T-cell (primary cell): Measurements from ENCODE around the gene LDAF1. TPM values are rescaled to one million over a fixed set of nuclear protein-coding genes. Genes with fewer than 3 reads are reported as not detected.
"Not testable (repeated sequence)": the region's sequence is repeated elsewhere in the genome, so short reads cannot be mapped to it uniquely, and the experiment has no call there.

Source experiments
- ATAC-seq, 4 experiments: fragments of 200-7000 bp in 3 of 4; fragments of 150-1000 bp in 1 of 4; cut with Tn5 transposase; replicated peaks in 1 of 4; 1 replicate in 3 of 4; 2 replicates in 1 of 4; pipeline ENCODE4 v1.10.0; 2021; ENCODE audit warnings: moderate library complexity in 3 of 4, mild to moderate bottlenecking in 2 of 4, moderate number of reproducible peaks in 1 of 4
- CTCF ChIA-PET, 2 donors: fragments of 300-600 bp; sonication (Branson Sonifier 250); formaldehyde crosslinking; loops; one replicate each; lab custom pipeline; 2022; ENCODE audit warnings: antibody characterized with exemption in 2 of 2; lab: Charles Lee
- POLR2A ChIA-PET, 2 donors: fragments of 300-600 bp; sonication (Branson Sonifier 250); formaldehyde crosslinking; loops; one replicate each; lab custom pipeline; 2022; ENCODE audit warnings: antibody characterized with exemption in 2 of 2; lab: Charles Lee
- DNase-seq, 35 experiments: peaks; one replicate each; pipeline versions ENCODE4 v3.0.0 to v3.0.0-alpha.2; 2013 to 2023
- H3K27ac ChIP-seq: one replicate; pipeline ENCODE4 v1.5.1; 2013; ENCODE audit warnings: low read length
- H3K27me3 ChIP-seq, 2 experiments: replicated peaks in 1 of 2; 1 replicate in 1 of 2; 2 replicates in 1 of 2; pipeline versions ENCODE4 v1.6.1 to v1.7.0; 2013; ENCODE audit warnings: low read length in 1 of 2, mixed read lengths in 1 of 2; ENCODE audit not compliant: control insufficient read depth in 2 of 2, insufficient read depth in 2 of 2; ENCODE audit errors: extremely low read depth in 1 of 2
- H3K36me3 ChIP-seq, 2 donors: 1 replicate in 1 of 2; 2 replicates in 1 of 2; pipeline versions ENCODE4 v1.6.1 to v1.7.0; 2013; ENCODE audit warnings: low read length in 1 of 2; ENCODE audit not compliant: control insufficient read depth in 2 of 2, insufficient read depth in 1 of 2; ENCODE audit errors: extremely low read depth in 1 of 2
- H3K4me1 ChIP-seq, 2 experiments: 1 replicate in 1 of 2; 2 replicates in 1 of 2; pipeline versions ENCODE4 v1.6.1 to v1.7.0; 2013; ENCODE audit warnings: low read length in 2 of 2, mixed read lengths in 1 of 2; ENCODE audit not compliant: insufficient read depth in 2 of 2, control insufficient read depth in 1 of 2; ENCODE audit errors: extremely low read depth in 1 of 2
- H3K4me3 ChIP-seq, 2 donors: 1 replicate in 1 of 2; 2 replicates in 1 of 2; pipeline versions ENCODE4 v1.5.1 to v1.7.0; 2013; ENCODE audit warnings: mild to moderate bottlenecking in 2 of 2, low read length in 1 of 2, moderate library complexity in 1 of 2; ENCODE audit not compliant: control insufficient read depth in 1 of 2; ENCODE audit errors: extremely low read depth in 1 of 2
- H3K9me3 ChIP-seq: 2 replicates; pipeline ENCODE4 v1.7.0; 2013
- H3K27ac Mint-ChIP-seq, 2 donors: one replicate each; pipeline ENCODE4 v1.8.0; 2020 to 2021; ENCODE audit warnings: mild to moderate bottlenecking in 2 of 2, mixed read lengths in 2 of 2
- H3K27me3 Mint-ChIP-seq, 2 donors: one replicate each; pipeline ENCODE4 v1.8.0; 2021 to 2022; ENCODE audit warnings: mixed read lengths in 2 of 2
- H3K36me3 Mint-ChIP-seq: one replicate; pipeline ENCODE4 v1.8.0; 2021; ENCODE audit warnings: mixed read lengths
- H3K4me1 Mint-ChIP-seq, 3 donors: one replicate each; pipeline ENCODE4 v1.8.0; 2020 to 2022; ENCODE audit warnings: mixed read lengths in 3 of 3, mild to moderate bottlenecking in 1 of 3
- H3K4me3 Mint-ChIP-seq, 3 donors: one replicate each; pipeline ENCODE4 v1.8.0; 2020 to 2022; ENCODE audit warnings: mild to moderate bottlenecking in 3 of 3, mixed read lengths in 3 of 3, moderate library complexity in 3 of 3
- H3K9me3 Mint-ChIP-seq, 3 donors: one replicate each; pipeline ENCODE4 v1.8.0; 2020 to 2022; ENCODE audit warnings: mixed read lengths in 3 of 3
- WGBS: methylation state at CpG from one replicate; pipeline ENCODE4 v1.1.5; 2013; ENCODE audit warnings: missing lambda C conversion rate; ENCODE audit not compliant: insufficient coverage; 5-methylcytosine and 5-hydroxymethylcytosine counted together
- total RNA-seq, 35 experiments: library from RNA in 6 of 35; stranded (reverse) in 6 of 35; fragments of 120-200 nt in 1 of 35; gene quantifications; one replicate each; pipeline versions ENCODE4 v1.2.1 to v1.2.4 and lab custom pipeline; 2013 to 2026

Gene LDAF1
- total RNA-seq: 10 to 100 TPM; 11.0 to 15.2 (median 12.7) TPM
- 16.1 TPM for total RNA-seq (2013)
- total RNA-seq (lab: John Stamatoyannopoulos, UW): 2.5 to 21.2 (median 11.6) reads per million in 29 experiments

DNA sequence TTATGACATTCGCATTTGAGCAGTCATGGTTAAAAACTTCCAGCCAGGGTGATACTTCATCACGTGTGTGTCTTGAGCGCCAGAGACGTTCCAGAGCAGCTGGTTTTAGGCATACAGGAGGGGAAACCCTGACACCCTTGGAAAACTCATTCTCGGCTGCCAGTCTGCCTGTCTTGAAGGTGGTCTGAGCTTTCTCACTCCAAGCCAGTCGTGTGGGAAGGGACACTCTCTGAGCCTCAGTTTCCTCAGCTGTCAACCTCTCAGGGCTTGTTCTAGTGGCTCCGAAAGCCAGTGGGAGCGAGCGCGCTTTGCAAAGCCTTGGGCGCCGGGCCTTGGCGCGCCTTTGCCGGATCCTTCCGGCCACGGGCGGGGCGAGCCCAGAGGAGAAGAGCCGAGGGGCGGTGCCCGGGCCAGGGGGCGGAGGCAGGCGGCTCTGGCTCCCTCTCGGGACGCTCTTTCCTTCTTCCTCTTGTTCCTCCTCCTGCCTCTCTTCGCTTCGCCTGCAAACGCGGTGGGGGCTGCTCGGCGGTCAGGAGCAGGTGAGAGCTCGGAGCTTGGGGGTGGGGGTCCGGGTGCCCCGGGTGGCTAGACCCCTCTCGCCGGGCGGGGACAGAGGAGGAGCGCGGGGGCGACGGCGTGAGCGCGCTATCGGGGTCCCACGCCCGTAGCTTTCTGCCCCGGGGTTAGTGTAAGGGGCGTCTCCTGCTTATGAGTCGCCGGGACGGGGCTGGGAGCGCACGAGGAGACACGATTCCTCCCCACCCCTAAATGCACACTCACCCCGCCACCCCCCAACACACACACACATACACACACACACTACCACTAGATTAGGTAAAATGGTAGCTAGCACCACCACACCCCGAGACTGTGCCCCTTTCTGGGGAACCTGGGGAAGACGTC, at the start of gene LDAF1:
TSS of gene LDAF1 (plus strand) at position 467 of the 903 bp plus-strand sequence. CDS start 2,509 bp downstream, outside the sequence.
- DNase-seq: peak; percentile 51 to 84 (median 72)
- Mint-ChIP-seq H3K27me3 (no peaks in the 10 kb centered on the region), H3K27ac (peak within 1 kb of the TSS; percentile 63 to 86), H3K9me3 (no peaks in the 10 kb centered on the region), H3K4me1 (peaks cover 29 to 41% (median 29%) of the 10 kb centered on the region in 3 donors), H3K36me3 (peaks cover 16% of the 10 kb centered on the region), H3K4me3 (peak within 1 kb of the TSS; percentile 88 to 93 (median 92))
- Histone ChIP-seq H3K4me3 (peak within 1 kb of the TSS; percentile 65 to 84), H3K36me3 (peaks cover 4% of the 10 kb centered on the region in 2 donors), H3K27ac (peak within 1 kb of the TSS; percentile 16), H3K4me1 (peaks cover 5 to 20% of the 10 kb centered on the region in 2 experiments), H3K9me3 (no peaks in the 10 kb centered on the region), H3K27me3 (no peaks in the 10 kb centered on the region)
- peak; percentile 99 for ATAC-seq
- ChIA-PET CTCF (interaction anchor here (0.6 to 0.7 kb wide), 3 partner anchors 27 to 131 kb away, joined by 3 to 5 read pairs (median 5); no protein-coding TSS in a partner anchor), POLR2A (no interaction called here)
- WGBS: 2% methylated on average over 32 of the region's 59 CpGs

DNA sequence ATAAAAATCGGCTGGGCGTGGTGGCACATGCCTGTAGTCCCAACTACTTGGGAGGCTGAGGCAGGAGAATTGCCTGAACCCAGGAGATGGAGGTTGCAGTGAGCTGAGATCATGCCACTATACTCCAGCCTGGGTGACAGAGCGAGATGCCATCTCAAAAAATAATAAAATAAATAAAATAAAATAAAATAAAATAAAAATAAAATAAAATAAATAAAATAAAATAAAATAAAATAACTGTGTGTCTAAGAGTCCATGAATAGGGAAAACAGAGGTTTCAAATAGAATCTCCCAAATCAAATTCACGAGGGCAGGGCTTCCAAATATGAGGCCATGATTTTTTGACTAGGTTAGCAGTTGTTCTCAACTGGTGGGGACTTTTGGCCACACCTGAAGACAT, 42.9 kb upstream of the LDAF1 start:
- H3K27me3 Mint-ChIP-seq, H3K9me3 Mint-ChIP-seq, H3K27ac Mint-ChIP-seq, POLR2A ChIA-PET, DNase-seq, ATAC-seq, CTCF ChIA-PET, H3K36me3 ChIP-seq, H3K27ac ChIP-seq, H3K27me3 ChIP-seq, H3K4me3 ChIP-seq, H3K4me1 ChIP-seq, H3K36me3 Mint-ChIP-seq, H3K9me3 ChIP-seq: not testable (repeated sequence)
- Mint-ChIP-seq H3K4me3 (peak overlapping the region in 1 of 3 donors; percentile 3), H3K4me1 (peaks cover 16 to 22% (median 19%) of the 10 kb centered on the region in 3 donors)
- WGBS: no CpG with 5 or more reads among the region's 4 CpGs

DNA sequence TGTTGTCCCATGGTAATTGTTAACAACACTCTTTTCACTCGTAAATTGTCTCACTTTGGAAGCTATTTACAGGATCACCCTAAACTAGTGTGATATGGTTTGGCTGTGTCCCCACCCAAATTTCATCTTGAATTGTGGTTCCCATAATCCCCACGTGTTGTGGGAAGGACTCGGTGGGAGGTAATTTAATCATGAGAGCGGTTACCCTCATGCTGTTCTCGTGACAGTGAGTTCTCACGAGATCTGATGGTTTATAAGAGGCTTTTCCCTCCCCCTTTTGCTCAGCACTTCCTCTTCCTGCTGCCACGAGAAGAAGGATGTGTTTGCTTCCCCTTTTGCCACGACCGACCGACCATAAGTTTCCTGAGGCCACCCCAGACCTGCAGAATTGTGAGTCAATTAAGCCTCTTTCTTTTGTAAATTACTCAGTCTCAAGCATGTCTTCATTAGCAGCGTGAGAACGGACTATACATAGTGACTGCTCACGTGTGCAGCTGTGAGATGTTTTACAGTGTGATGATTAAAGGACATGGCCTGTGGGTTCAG, 42.3 kb upstream of the LDAF1 start:
- Histone ChIP-seq H3K36me3 (no peaks in the 10 kb centered on the region), H3K27me3 (no peaks in the 10 kb centered on the region), H3K9me3 (no peaks in the 10 kb centered on the region), H3K27ac (no peak overlapping the region), H3K4me3 (peak overlapping the region; percentile 15 to 32), H3K4me1 (no peaks in the 10 kb centered on the region)
- CTCF ChIA-PET: interaction anchor here in 1 of 2 donors (0.6 kb wide), 1 partner anchor 1517 kb away, joined by 4 read pairs; no protein-coding TSS in a partner anchor
- Mint-ChIP-seq H3K4me1 (peaks cover 16 to 22% (median 19%) of the 10 kb centered on the region in 3 donors), H3K27me3 (peaks cover 0 to 4% of the 10 kb centered on the region in 2 donors), H3K9me3 (peaks cover 0 to 3% (median 0%) of the 10 kb centered on the region in 3 donors), H3K4me3 (peak overlapping the region; percentile 79 to 80 (median 80)), H3K36me3 (peaks cover 6% of the 10 kb centered on the region), H3K27ac (peak overlapping the region; percentile 67 to 75)
- 4% methylated on average over 4 of the region's 13 CpGs for WGBS
- ATAC-seq (peak in 1 of 4 experiments; percentile 46), DNase-seq (peak in 6 of 35 experiments; percentile 1 to 14 (median 3))
- POLR2A ChIA-PET: no interaction called here

- Mint-ChIP-seq H3K27ac (no peak overlapping the region), H3K4me1 (peaks cover 16 to 22% (median 19%) of the 10 kb centered on the region in 3 donors), H3K27me3 (peaks cover 0 to 4% of the 10 kb centered on the region in 2 donors), H3K9me3 (peaks cover 0 to 3% (median 0%) of the 10 kb centered on the region in 3 donors), H3K36me3 (peaks cover 6% of the 10 kb centered on the region), H3K4me3 (peak overlapping the region in 1 of 3 donors; percentile 0)
- H3K9me3 ChIP-seq: no peaks in the 10 kb centered on the region
- CTCF ChIA-PET: no interaction called here
- no peak overlapping the region for H3K27ac ChIP-seq
- DNase-seq: no peak
- H3K4me3 ChIP-seq: no peak overlapping the region
- no CpG with 5 or more reads among the region's 4 CpGs for WGBS
- no peaks in the 10 kb centered on the region for H3K36me3 ChIP-seq
- no peak for ATAC-seq
- H3K27me3 ChIP-seq: no peaks in the 10 kb centered on the region
- POLR2A ChIA-PET: no interaction called here
- no peaks in the 10 kb centered on the region for H3K4me1 ChIP-seq
Observed at GRCh38 chr16:21117567-21117966, 40.9 kb upstream of the LDAF1 start.

DNA sequence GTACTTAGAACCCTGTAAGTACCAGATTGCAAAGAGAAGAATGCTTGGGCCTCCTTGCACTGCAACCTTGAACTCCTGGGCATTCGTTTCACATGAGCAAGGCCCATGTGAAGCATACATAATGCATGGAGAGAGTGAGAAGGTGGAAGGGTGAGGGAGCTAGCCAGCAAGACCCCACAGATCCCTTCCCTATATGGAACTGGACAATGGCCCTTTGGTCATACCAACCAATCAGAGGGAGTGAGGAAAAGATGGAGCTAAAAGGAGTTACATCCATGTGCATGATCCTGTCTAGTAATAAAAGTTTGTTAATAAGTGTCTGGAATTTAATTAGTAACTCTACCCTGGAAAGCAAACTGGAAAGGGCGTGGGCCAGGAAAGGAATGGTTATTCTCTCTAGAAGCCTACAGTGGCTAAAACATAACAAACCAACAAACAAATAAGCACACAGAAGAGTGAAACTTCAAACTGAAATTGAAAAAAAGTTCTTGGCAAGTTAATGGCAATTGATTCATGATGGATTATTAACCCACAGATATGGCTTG, 37.4 kb upstream of the LDAF1 start:
- Histone ChIP-seq H3K36me3 (no peaks in the 10 kb centered on the region), H3K27me3 (no peaks in the 10 kb centered on the region), H3K9me3 (no peaks in the 10 kb centered on the region), H3K4me1 (no peaks in the 10 kb centered on the region), H3K27ac (no peak overlapping the region), H3K4me3 (no peak overlapping the region)
- ATAC-seq (no peak), DNase-seq (no peak)
- Mint-ChIP-seq H3K27ac (no peak overlapping the region), H3K4me3 (no peak overlapping the region), H3K9me3 (peaks cover 0 to 3% (median 0%) of the 10 kb centered on the region in 3 donors), H3K4me1 (peaks cover 14 to 22% (median 19%) of the 10 kb centered on the region in 3 donors), H3K27me3 (peaks cover 0 to 4% of the 10 kb centered on the region in 2 donors), H3K36me3 (peaks cover 6% of the 10 kb centered on the region)
- ChIA-PET POLR2A (no interaction called here), CTCF (interaction anchor here (0.5 to 1.2 kb wide), 3 partner anchors 46 to 246 kb away, joined by 3 to 6 read pairs (median 3); no protein-coding TSS in a partner anchor)
- 86% methylated on average over 1 of the region's 2 CpGs for WGBS

DNA sequence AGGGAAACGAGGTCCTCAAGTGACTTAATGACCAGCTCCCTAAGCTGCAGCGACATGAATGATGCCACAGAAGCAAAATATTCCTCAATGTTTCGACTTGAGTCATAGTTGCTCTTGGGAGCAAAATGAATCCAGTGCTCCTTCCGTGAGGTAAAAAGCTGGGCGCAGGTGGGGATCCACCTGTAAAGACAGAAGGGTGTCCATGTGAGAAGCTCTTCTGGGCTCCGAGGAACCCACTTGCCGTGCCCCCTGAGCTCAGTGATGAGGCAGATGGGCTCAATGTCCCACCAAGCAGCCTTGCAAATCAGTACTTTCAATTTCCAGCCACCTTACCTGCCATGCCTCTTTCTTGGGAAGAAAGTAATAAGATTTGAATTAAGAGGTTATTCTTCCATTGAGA, 33.3 kb upstream of the LDAF1 start:
- Histone ChIP-seq H3K27me3 (peaks cover 0 to 10% of the 10 kb centered on the region in 2 experiments), H3K27ac (no peak overlapping the region), H3K36me3 (no peaks in the 10 kb centered on the region), H3K4me1 (no peaks in the 10 kb centered on the region), H3K9me3 (no peaks in the 10 kb centered on the region), H3K4me3 (no peak overlapping the region)
- WGBS: 83% methylated on average over 4 of the region's 7 CpGs
- no peak for DNase-seq
- no peaks in the 10 kb centered on the region for H3K4me1 Mint-ChIP-seq
- H3K9me3 Mint-ChIP-seq: no peaks in the 10 kb centered on the region
- no peak for ATAC-seq
- H3K36me3 Mint-ChIP-seq: peaks cover 4% of the 10 kb centered on the region
- ChIA-PET CTCF (no interaction called here), POLR2A (no interaction called here)
- no peak overlapping the region for H3K4me3 Mint-ChIP-seq
- no peak overlapping the region for H3K27ac Mint-ChIP-seq
- H3K27me3 Mint-ChIP-seq: peaks cover 0 to 3% of the 10 kb centered on the region in 2 donors
